Thyroid gland (tissue), 4 donors: ENCODE results near the gene ADGRD1.

Experiments used
- POLR2A ChIP-seq, 2 donors: fragments of 450-650 bp; IDR thresholded peaks; one replicate each; pipeline ENCODE4 v1.6.1; 2017; ENCODE audit warnings: antibody characterized with exemption in 2 of 2, mild to moderate bottlenecking in 2 of 2, moderate library complexity in 1 of 2
- TF ChIP-seq, protein P1 (sequence below), 6 experiments: fragments of 200-600 bp in 3 of 6; fragments of 450-650 bp in 3 of 6; sonication (generic) in 3 of 6; IDR thresholded peaks; one replicate each; pipeline ENCODE4 v1.5.1; 2016 to 2019; ENCODE audit warnings: antibody characterized with exemption in 6 of 6, mild to moderate bottlenecking in 2 of 6, inconsistent platforms in 1 of 6, moderate library complexity in 1 of 6

DNA sequence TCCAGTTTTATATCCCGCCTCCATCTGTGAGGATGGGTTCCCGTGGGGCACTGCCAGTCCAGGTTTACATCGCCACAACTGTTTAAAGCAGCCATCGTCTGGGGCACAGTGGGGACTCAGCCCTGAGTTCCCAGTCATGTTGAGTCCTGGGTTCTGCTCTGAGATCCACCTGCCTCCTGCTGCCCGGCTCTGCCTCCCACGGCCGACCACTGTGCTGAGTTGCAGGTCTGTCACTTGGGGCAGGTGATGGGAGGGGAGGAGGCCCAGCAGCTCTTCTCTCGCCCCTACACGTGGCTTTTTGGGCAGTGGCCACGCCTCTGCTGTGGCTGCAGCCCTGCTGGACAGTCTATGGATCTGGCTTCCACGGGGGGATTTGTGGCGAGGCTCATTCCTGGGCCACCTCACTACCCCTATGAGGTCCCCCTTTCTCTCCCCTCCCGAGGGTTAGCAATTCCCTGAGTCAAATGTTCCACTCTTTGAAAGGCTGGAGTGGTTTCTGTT is 143.0 kb downstream of the ADGRD1 start:
- TF ChIP-seq, protein P1, sequence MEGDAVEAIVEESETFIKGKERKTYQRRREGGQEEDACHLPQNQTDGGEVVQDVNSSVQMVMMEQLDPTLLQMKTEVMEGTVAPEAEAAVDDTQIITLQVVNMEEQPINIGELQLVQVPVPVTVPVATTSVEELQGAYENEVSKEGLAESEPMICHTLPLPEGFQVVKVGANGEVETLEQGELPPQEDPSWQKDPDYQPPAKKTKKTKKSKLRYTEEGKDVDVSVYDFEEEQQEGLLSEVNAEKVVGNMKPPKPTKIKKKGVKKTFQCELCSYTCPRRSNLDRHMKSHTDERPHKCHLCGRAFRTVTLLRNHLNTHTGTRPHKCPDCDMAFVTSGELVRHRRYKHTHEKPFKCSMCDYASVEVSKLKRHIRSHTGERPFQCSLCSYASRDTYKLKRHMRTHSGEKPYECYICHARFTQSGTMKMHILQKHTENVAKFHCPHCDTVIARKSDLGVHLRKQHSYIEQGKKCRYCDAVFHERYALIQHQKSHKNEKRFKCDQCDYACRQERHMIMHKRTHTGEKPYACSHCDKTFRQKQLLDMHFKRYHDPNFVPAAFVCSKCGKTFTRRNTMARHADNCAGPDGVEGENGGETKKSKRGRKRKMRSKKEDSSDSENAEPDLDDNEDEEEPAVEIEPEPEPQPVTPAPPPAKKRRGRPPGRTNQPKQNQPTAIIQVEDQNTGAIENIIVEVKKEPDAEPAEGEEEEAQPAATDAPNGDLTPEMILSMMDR (IDR thresholded peaks at IDR 0.05): no peak
- TF ChIP-seq POLR2A (IDR thresholded peaks at IDR 0.05): no peak
